RPMI8226 (cell line): Measurements from ENCODE around the gene PIN4.
A peak's percentile ranks its signal among the peaks of the same experiment; 100 is the strongest.
"Not testable (repeated sequence)": the region's sequence is repeated elsewhere in the genome, so short reads cannot be mapped to it uniquely, and the experiment has no call there.

ENCODE experiments used
- DNase-seq: peaks from one replicate; pipeline ENCODE4 v3.0.0-alpha.2; 2015

Gene PIN4

DNA sequence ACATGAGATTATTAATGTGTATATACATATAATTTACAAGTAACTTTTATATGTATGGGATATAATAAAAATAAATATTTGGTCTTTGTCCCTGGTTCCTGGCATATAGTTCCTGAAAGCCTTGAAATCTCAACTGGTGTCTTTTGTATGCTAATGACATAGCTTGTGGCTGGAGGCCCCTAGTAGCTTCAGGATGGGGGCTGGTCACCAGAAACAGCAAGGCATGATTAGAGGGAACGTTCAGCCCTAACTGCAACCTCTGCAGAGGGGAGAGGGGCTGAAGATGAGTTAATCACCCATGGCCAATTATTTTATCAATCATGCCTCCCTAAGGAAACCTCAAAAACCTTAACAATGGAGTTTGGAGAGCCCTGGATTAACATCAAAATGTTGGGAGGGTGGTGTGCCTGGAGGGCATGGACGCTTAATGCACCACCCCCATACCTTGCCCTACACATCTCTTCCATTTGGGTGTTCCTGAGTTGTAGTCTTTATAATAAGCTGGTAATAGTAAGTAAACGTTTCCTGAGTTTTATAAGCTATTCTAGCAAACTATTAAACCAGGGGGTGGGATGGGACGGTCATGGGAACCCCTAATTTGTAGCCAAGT is 21.3 kb downstream of the PIN4 start:
- DNase-seq = no peak

DNA sequence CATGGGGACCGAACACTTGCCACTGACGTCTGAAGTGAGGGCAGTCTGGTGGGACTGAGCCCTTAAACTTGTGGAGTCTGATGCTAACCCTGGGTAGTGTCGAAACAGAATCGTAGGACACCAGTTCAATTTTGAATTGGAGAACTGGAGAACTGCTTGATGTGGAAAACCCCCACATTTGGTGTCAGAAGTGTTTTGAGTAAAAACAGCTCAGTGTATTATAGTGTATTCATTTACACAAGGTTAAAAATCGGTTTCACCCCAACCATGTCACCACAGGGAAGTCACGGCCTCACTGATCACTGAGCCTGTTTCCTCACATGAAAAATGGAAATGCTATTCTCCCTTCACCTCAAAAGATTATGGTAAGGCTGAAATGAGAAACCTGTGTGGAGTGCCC is 21.9 kb downstream of the PIN4 start:
- no peak for DNase-seq

DNA sequence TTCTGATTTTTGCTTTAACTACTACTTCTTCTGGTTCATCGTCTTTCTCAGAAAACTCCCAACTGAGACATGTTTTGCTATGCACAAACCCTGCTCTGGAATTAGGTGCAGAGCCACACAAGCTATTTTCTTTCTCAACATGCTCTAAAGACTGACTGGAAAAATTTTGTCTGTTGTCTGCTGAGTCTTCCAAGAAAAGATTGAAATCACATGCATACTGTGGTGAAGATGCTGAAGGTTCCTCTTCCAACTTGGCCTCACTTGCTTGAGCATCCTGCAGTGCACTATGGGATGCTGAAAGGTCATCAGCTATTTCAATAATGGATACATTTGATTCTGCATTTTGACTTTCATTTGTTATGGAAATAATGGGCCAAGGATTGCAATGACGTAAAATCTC is 24.1 kb downstream of the PIN4 start:
- DNase-seq = no peak

DNA sequence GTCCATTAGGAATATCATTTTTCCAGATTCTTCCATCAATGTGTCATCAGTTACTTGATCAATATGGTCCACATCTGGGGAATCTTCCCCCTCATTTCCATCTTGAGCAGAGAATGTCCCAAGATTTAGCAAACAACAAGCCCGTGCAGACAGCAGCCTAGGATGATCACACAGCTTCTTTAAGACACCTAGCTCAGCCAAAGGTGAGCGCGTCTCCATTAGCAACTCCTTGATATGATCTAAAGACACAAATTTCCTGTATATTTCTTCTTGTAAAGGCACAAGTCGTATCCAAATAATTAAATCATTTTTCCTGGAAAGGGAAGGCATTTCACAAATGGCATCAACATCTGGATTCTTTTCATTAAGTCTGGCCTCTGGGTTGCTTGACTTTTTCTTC is 25.8 kb downstream of the PIN4 start:
- no peak for DNase-seq

DNA sequence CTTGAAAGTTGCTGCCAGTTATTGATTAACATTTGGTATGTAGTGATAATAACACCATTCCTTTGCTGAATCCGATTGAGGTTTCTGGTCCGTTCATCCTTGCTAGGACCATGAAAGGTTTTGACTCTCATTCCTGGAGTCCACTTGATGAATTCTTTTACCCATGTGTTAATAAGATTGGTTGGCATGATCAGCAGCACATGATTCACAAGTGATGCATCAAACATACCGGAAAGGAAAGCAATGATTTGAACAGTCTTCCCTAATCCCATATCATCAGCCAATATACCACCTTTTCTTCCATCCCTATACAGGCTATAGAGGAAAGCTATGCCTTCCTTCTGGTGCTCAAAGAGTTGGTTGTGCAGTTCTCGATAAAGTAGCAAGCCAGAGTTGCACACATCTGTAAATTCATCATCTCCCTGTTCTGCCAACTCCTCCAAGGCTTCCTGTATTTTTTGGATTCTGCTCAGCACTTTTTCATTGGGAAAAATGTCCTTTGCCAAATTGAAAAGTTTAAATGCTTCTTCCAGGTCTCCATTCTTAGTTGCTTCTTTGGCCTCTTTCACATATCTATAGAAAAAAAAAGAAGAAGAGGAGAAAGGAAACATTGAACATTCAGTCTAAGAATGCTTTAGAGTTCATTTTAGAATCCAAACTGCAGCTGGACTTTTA is 26.7 kb downstream of the PIN4 start:
- DNase-seq = no peak

DNA sequence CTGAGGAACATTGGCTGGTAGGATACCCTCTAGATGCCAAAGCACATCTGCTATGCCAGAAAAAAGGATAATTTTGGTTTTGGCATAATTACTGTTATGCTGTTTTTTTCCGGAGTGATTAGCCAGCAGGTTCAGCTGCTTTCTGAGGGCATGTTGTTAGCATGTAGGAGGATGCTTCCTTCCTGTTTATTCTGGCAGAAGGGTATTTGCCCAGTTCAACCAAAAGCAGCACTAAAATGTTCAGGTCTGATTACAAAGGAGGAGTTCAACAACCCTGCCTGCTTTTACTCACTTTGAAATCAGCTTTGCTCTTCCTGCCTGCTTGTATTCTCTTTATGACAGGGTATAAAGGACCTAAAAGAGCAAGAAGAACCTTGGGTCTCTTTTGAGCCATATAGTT is 35.4 kb downstream of the PIN4 start:
- DNase-seq = no peak

DNA sequence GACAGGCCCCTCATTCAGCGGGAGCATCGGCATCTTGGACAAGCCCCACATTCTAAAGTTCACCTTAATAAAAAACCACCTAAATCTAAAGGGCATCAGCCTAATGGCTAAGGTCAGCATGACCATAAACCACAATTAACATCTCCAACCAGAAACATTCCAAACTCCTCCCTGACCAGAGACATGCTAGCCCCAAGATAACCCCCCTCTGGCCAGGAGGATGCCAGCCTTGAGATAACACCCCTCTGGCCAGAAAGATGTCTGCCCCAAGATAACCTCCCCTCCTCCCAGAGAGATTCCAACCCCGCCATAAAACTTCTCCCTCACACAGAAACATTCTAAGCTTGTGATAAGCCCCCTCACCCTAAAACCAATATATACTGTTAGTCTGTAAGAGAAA is 38.8 kb downstream of the PIN4 start:
- not testable (repeated sequence) for DNase-seq

DNA sequence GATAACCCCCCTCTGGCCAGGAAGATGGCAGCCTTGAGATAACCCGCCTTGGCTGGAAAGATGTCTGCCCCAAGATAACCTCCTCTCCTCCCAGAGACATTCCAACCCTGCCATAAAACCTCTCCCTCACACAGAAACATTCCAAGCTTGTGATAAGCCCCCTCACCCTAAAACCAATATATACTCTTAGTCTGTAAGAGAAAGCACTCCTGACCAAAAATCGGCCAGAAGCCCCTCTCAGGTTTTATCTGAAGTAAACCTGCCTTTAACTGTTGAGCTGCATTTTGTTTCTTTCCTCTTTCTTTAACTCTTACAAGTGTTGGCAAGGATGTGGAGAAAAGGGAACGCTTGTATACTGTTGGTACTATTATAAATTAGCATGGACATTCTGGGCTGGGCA is 48.7 kb downstream of the PIN4 start:
- no peak for DNase-seq

DNA sequence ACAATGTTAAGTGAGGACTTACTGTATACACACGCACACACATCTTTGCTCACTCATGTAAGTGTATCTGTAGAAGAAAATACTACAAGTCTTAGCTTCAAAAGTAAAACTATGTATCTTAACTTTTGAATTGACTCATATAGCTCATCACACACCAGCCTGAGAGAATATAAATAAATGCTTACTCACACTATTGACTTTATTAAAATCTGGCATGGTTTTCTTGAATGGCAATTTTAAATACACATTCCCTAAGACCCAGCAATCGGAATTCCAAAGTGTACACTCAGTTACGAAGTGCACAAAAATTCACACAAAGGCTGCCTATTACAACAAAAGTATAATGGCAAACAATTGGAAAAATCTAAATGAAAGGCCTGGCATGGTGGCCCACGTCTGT is 55.3 kb downstream of the PIN4 start:
- no peak for DNase-seq

DNA sequence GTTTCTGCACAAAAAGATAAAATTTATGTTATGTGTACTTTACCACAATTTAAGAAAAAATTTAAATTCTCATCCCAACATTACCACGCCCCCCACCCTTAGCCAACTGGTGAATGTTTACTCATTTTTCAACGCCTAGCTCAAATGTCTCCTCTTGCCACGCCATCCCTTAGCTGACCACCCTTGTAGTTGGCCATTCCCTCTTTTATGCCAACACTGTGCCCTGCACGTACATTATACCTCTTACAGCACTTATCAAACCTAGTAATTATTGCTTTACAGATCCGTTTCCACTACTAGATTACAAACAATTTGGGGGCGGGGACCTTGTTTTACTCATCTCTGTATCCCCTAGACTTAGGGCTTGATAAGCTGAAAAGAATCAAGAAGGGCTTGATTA is 56.6 kb downstream of the PIN4 start:
- DNase-seq = no peak

DNA sequence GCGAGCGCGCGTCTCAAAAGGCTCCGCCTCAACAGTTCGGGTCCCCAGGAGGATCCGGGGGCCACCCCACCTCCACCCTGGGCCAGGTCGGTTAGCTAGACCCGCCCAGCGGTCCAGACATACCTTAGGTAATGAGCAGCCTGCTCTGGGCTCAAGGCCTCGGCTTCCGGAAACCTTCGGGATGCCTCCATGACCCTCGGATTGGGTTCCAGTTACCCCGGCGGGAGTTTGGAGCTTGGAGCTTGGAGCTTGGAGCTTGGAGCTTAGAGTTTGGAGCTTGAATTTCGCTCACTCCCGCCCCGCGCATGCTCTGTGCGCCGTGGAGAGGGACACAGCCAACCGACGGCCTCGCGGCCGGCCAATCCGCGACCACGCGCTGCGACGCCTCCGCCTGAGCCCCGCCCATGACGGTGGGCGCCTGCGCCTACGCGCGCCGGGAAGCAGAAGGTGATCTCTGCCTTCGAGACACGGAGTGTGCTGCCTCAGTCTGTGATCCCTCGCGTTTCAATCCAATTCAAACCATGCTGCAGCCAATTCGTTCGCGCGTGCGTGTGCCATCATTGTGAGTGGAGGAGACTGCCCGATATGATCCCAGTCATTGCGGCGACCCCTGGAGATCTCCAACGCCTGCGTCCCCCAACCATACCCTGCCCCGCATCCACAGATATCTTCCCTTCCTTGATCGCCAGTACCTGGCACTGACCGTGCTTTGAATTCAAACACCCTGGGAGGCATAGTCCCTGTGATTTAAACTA is 57.3 kb downstream of the PIN4 start, which contains the start of gene ERCC6L:
Gene ERCC6L, minus strand, starts transcription at position 307 of the 755 bp plus-strand sequence. Its CDS starts 116 bp downstream, at position 191.
- DNase-seq = peak; percentile 82

DNA sequence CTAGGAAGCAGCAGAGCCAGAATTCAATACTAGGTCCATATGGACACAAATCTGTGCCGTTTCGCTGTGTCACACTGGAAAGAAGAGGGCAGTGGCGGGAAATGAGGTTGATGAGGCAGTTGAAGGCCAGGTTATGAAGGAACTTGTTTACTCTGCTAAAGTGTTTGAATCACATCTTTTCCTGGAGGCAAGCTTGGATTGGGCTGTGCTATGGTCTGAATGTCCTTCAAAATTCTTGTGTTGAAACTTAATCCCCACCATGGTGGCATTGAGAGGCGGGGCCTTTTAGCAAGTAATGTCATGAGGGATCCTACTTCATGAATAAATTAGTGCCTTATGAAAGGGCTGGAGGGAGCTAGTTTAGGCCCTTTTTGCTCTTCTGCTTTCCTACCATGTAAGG is 59.4 kb downstream of the PIN4 start:
- no peak for DNase-seq

DNA sequence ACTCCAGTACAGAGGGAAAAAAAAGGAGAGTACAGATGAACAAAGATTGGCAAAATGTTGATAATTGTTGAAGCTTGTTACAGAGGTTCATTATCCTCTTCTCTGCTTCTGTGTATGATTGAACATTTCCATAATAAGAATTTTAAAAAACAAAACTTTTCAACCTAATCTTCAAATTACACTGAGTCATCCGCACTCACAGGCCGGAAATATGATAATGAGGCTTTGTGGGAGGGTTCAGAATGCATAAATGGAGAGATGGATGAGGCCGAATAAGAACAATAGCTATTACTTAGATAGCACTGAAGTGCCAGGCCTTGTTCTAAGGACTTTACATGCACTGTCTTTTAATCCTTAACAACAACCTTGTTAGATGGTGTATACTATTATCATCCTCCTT is 61.9 kb downstream of the PIN4 start:
- DNase-seq = no peak

DNA sequence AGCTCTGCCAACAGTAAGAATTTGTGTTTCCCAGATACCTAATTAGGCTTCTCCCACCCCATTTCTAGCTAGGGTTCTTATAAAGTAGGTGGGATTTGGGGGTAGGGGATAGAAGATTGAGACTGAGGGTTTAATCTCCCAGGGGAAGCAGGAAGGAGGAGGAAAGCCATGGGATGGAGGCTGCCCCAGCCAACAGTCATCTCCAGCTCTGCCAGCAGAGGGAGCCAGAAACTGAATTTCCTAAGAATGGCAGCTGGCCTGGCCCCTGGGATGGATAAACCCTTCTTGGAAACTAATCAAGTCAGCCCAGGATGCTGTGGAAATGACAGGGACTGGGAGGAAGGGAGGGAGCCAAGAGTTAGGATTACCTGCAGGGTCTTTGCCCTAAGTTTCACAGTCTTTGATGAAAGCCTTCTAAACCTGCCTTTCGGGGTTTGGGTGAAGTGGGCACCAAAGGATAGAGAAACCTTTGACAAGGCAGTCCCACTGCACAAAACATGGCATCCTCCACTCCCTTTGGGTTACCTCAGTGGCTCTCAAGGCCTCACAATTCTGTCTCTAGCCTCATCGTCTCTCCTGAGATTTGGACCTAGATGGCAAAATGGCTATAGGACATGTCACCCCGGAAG is 64.0 kb downstream of the PIN4 start:
- peak; percentile 41 for DNase-seq

DNA sequence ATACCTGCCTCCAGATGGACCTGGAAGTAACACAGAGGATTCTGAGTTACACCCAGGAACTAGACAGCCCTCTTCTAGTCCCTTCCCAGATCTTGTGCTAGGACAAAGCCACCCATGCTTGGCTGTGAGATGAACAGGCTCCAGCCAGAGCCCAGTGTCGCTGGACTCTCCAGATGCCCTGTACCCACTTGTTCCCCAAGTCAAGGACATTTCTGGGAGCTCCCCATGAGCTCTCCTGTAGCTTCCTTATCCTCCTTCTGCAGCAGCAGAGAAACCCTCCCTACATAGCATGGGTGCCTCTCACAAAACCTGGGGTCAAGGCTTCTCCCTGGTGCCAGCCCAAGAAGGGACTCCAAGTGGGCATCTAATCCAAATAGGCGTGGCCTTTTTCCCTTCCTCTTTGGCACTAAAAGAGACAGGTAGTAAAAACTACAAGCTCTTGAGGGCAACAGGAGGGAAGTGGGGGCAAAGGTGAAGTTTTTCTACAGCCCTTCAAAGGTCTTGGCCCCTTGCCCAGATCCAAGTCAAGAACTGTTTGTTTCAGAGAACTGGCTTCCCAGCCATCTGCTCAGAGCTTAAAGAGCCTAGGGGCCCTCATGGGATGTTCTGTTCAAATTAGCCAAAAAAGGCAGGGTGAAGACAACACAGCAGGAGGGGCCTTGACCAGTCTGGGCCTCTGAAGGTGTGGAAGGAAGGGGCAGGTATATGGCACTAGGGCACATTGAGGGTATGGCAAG is 65.8 kb downstream of the PIN4 start:
- peak; percentile 80 for DNase-seq
